NT2/D1 (cell line): ENCODE results near the gene NOP53.

Experiments
- DNase-seq: peaks from one replicate; pipeline ENCODE4 v3.0.0-alpha.2; 2011; ENCODE audit warnings: low read depth, low spot score
- H3K27me3 ChIP-seq: 2 replicates; pipeline ENCODE4 v1.6.0; 2011; ENCODE audit warnings: mild to moderate bottlenecking; ENCODE audit not compliant: insufficient read length, insufficient read depth
- H3K36me3 ChIP-seq: 2 replicates; pipeline ENCODE4 v1.6.1; 2011; ENCODE audit warnings: mild to moderate bottlenecking, low read length, mixed read lengths; ENCODE audit not compliant: insufficient read depth, insufficient read length
- H3K4me1 ChIP-seq: 2 replicates; pipeline ENCODE4 v1.5.1; 2011; ENCODE audit not compliant: insufficient read depth, insufficient read length
- H3K4me3 ChIP-seq: 2 replicates; pipeline ENCODE4 v1.5.1; 2011; ENCODE audit warnings: low read depth; ENCODE audit not compliant: insufficient read length
- H3K9ac ChIP-seq: 2 replicates; pipeline ENCODE4 v1.6.0; 2011; ENCODE audit warnings: low read depth; ENCODE audit not compliant: insufficient read length
- H3K9me3 ChIP-seq: 2 replicates; pipeline ENCODE4 v1.5.1; 2011; ENCODE audit warnings: mild to moderate bottlenecking, low read length; ENCODE audit not compliant: insufficient read depth
- SUZ12 ChIP-seq: IDR thresholded peaks from 2 replicates; pipeline ENCODE4 v1.6.1; 2011; ENCODE audit not compliant: insufficient read length, insufficient read depth; ENCODE audit errors: extremely low read depth
- YY1 ChIP-seq: IDR thresholded peaks from 2 replicates; pipeline ENCODE4 v1.6.1; 2011; ENCODE audit not compliant: insufficient read length, insufficient read depth
- ZNF274 ChIP-seq: IDR thresholded peaks from 2 replicates; pipeline ENCODE4 v1.6.1; 2011; ENCODE audit warnings: mild to moderate bottlenecking, low read depth, low read length

NOP53 gene

GRCh38 chr19:47750752-47751151 lies 5.4 kb downstream of the NOP53 start:
- peaks cover 82% of the 10 kb centered on the region for H3K36me3 ChIP-seq
- DNase-seq = no peak
- TF ChIP-seq YY1 (no peak), SUZ12 (no peak), ZNF274 (no peak)
- no peak overlapping the region for H3K9ac ChIP-seq
- peaks cover 3% of the 10 kb centered on the region for H3K4me1 ChIP-seq
- no peak overlapping the region for H3K4me3 ChIP-seq
- H3K9me3 ChIP-seq = no peaks in the 10 kb centered on the region
- no peaks in the 10 kb centered on the region for H3K27me3 ChIP-seq

- TF ChIP-seq YY1 (no peak), ZNF274 (no peak), SUZ12 (no peak)
- H3K27me3 ChIP-seq = no peaks in the 10 kb centered on the region
- H3K9me3 ChIP-seq = no peaks in the 10 kb centered on the region
- DNase-seq = no peak
- H3K4me3 ChIP-seq = no peak overlapping the region
- H3K9ac ChIP-seq = no peak overlapping the region
- H3K36me3 ChIP-seq = peaks cover 93% of the 10 kb centered on the region
- peaks cover 3% of the 10 kb centered on the region for H3K4me1 ChIP-seq
Measured at GRCh38 chr19:47752440-47753211, 7.3 kb downstream of the NOP53 start.

- Histone ChIP-seq H3K9ac (no peak overlapping the region), H3K4me1 (peaks cover 3% of the 10 kb centered on the region), H3K9me3 (no peaks in the 10 kb centered on the region), H3K27me3 (no peaks in the 10 kb centered on the region), H3K36me3 (peaks cover 94% of the 10 kb centered on the region), H3K4me3 (no peak overlapping the region)
- no peak for DNase-seq
- no peak for TF ChIP-seq YY1
- TF ChIP-seq ZNF274 = no peak
- TF ChIP-seq SUZ12 = no peak
Measured at GRCh38 chr19:47754206-47755064, 9.1 kb downstream of the NOP53 start.

GRCh38 chr19:47755065-47755761 lies 9.9 kb downstream of the NOP53 start:
- TF ChIP-seq SUZ12 = no peak
- Histone ChIP-seq H3K4me1 (peaks cover 3% of the 10 kb centered on the region), H3K36me3 (peaks cover 87% of the 10 kb centered on the region), H3K9ac (no peak overlapping the region), H3K4me3 (no peak overlapping the region), H3K27me3 (no peaks in the 10 kb centered on the region), H3K9me3 (no peaks in the 10 kb centered on the region)
- DNase-seq = no peak

- peaks cover 85% of the 10 kb centered on the region for H3K36me3 ChIP-seq
- no peak for TF ChIP-seq SUZ12
- no peak for TF ChIP-seq ZNF274
- TF ChIP-seq YY1 = no peak
- DNase-seq = no peak
Measured at GRCh38 chr19:47755762-47756626, 10.6 kb downstream of the NOP53 start.

GRCh38 chr19:47756627-47756929 lies 11.2 kb downstream of the NOP53 start:
- Histone ChIP-seq H3K27me3 (no peaks in the 10 kb centered on the region), H3K4me3 (no peak overlapping the region), H3K4me1 (peaks cover 3% of the 10 kb centered on the region), H3K9me3 (no peaks in the 10 kb centered on the region), H3K36me3 (peaks cover 79% of the 10 kb centered on the region), H3K9ac (no peak overlapping the region)
- TF ChIP-seq YY1 (no peak), SUZ12 (no peak), ZNF274 (no peak)
- no peak for DNase-seq

More at GRCh38 chr19:47755762-47756626, 10.6 kb downstream of the NOP53 start:
- H3K27me3 ChIP-seq = no peaks in the 10 kb centered on the region
- H3K9me3 ChIP-seq = no peaks in the 10 kb centered on the region
- H3K4me3 ChIP-seq = no peak overlapping the region
- peaks cover 3% of the 10 kb centered on the region for H3K4me1 ChIP-seq
- H3K9ac ChIP-seq = no peak overlapping the region
